Activated naive CD8-positive, alpha-beta T cell (primary cell): ENCODE data around the gene ROCK2.

Experiments used
- H3K27ac Mint-ChIP-seq: one replicate; pipeline ENCODE4 v1.8.0; 2021; ENCODE audit warnings: mixed read lengths
- H3K27me3 Mint-ChIP-seq: one replicate; pipeline ENCODE4 v1.8.0; 2021; ENCODE audit warnings: mixed read lengths
- H3K36me3 Mint-ChIP-seq: one replicate; pipeline ENCODE4 v1.8.0; 2021; ENCODE audit warnings: mixed read lengths
- H3K4me1 Mint-ChIP-seq: one replicate; pipeline ENCODE4 v1.8.0; 2021; ENCODE audit warnings: low read depth, mixed read lengths
- H3K4me3 Mint-ChIP-seq: one replicate; pipeline ENCODE4 v1.8.0; 2021; ENCODE audit warnings: mild to moderate bottlenecking, mixed read lengths
- H3K9me3 Mint-ChIP-seq: one replicate; pipeline ENCODE4 v1.8.0; 2021; ENCODE audit warnings: low read depth, mixed read lengths

ROCK2 gene

GRCh38 chr2:11208083-11208482 is 136.4 kb downstream of the ROCK2 start:
- Mint-ChIP-seq H3K4me1 (peaks cover 8% of the 10 kb centered on the region), H3K9me3 (no peaks in the 10 kb centered on the region), H3K4me3 (no peak overlapping the region), H3K27me3 (no peaks in the 10 kb centered on the region), H3K36me3 (peaks cover 9% of the 10 kb centered on the region), H3K27ac (no peak overlapping the region)

GRCh38 chr2:11203480-11203879 is 141.0 kb downstream of the ROCK2 start:
- Mint-ChIP-seq H3K4me1 (peaks cover 8% of the 10 kb centered on the region), H3K27me3 (no peaks in the 10 kb centered on the region), H3K36me3 (peaks cover 2% of the 10 kb centered on the region), H3K4me3 (no peak overlapping the region), H3K27ac (no peak overlapping the region), H3K9me3 (no peaks in the 10 kb centered on the region)

DNA sequence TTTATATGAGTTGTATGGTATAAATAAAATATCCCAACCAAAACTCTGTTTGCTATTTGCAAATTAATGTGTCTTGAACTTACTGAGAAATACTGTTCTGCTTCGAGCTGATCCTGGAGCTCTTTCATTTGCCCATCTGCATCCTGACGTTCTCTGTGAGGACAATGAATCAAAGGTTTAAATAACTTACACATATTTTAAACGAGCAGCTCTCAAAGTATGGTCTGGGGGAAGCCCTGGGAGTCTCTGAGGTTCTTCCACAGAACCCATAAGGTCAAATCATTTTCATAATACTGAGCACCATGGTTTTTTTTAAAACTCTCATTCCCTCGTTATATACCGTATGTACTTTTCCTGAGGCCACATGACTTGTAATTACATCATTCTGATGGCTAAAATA is 142.5 kb downstream of the ROCK2 start:
- Mint-ChIP-seq H3K4me1 (peaks cover 8% of the 10 kb centered on the region), H3K9me3 (no peaks in the 10 kb centered on the region), H3K27ac (no peak overlapping the region), H3K27me3 (no peaks in the 10 kb centered on the region), H3K36me3 (peaks cover 4% of the 10 kb centered on the region), H3K4me3 (no peak overlapping the region)

DNA sequence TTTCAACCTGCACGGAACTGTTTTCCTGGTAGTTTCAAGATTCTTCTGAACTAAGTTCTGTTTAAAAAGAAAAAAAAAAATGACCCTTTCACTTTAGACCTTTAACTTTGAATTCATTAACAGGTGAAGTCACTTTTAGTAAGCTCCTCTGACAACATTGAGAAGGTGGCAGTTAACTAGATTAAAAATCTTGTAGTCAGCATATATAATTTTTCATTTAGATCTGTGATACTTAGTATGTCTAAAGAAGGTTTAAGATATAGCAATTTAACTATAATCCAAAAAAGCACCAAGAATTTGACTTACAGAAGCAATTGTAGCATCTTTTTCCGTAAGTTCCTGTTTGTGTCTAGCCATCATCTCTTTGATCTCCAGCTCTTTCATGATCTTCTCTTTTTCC is 143.8 kb downstream of the ROCK2 start:
- Mint-ChIP-seq H3K9me3 (no peaks in the 10 kb centered on the region), H3K36me3 (peaks cover 8% of the 10 kb centered on the region), H3K4me3 (no peak overlapping the region), H3K27me3 (no peaks in the 10 kb centered on the region), H3K4me1 (peaks cover 8% of the 10 kb centered on the region), H3K27ac (no peak overlapping the region)

DNA sequence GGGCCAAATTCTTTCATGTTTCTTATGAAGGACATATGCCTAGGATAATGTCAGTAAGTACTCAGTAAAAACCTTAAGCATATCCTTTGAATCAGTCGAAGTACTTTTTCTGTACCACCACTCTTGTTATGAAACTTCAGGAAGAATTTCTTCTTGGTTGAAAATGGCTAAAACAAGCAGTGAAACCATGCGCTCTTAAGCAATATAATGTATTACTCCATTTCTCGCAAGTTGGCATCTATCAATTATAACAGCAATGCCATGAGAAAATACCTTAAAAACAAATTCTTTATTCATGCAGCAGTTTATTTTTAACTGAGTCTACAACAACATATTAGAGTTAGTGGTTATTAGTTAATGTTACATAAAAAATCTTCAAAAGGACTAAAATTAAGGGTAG is 148.2 kb downstream of the ROCK2 start:
- H3K27ac Mint-ChIP-seq: no peak overlapping the region
- H3K27me3 Mint-ChIP-seq: no peaks in the 10 kb centered on the region
- H3K4me1 Mint-ChIP-seq: no peaks in the 10 kb centered on the region
- H3K36me3 Mint-ChIP-seq: peaks cover 8% of the 10 kb centered on the region
- no peaks in the 10 kb centered on the region for H3K9me3 Mint-ChIP-seq
- H3K4me3 Mint-ChIP-seq: no peak overlapping the region

GRCh38 chr2:11187731-11188130 is 156.7 kb downstream of the ROCK2 start:
- H3K4me1 Mint-ChIP-seq: no peaks in the 10 kb centered on the region
- H3K4me3 Mint-ChIP-seq: no peak overlapping the region
- H3K27ac Mint-ChIP-seq: no peak overlapping the region
- no peaks in the 10 kb centered on the region for H3K27me3 Mint-ChIP-seq
- no peaks in the 10 kb centered on the region for H3K9me3 Mint-ChIP-seq
- H3K36me3 Mint-ChIP-seq: peaks cover 11% of the 10 kb centered on the region

DNA sequence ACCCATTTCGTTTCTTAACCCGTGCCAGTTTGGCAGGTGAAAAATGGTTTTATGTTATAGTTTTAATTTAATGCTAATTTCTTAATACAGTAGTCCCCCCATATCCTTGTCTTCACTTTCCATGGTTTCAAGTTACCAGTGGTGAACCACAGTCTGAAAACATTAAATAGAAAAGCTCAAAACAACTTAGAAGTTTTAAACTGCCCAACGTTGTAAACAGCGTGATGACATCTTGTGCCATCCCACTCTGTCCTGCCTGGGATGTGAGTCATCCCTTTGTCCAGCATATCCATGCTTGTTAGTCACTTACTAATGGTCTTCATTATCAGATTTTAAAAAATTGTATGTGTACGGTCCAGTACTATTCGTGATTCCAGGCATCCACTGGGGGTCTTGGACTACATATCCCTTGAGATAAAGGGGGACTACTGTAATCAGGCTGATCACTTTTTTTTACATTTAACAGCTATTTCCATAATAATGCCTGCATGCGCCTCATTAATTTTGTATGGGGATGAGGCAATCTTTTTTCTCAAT is 157.3 kb downstream of the ROCK2 start:
- Mint-ChIP-seq H3K4me3 (no peak overlapping the region), H3K27me3 (no peaks in the 10 kb centered on the region), H3K4me1 (no peaks in the 10 kb centered on the region), H3K36me3 (peaks cover 11% of the 10 kb centered on the region), H3K9me3 (no peaks in the 10 kb centered on the region), H3K27ac (no peak overlapping the region)

GRCh38 chr2:11186145-11186544 is 158.3 kb downstream of the ROCK2 start:
- H3K27me3 Mint-ChIP-seq: no peaks in the 10 kb centered on the region
- H3K27ac Mint-ChIP-seq: no peak overlapping the region
- no peak overlapping the region for H3K4me3 Mint-ChIP-seq
- peaks cover 11% of the 10 kb centered on the region for H3K36me3 Mint-ChIP-seq
- no peaks in the 10 kb centered on the region for H3K9me3 Mint-ChIP-seq
- H3K4me1 Mint-ChIP-seq: no peaks in the 10 kb centered on the region

GRCh38 chr2:11182951-11183350 is 161.5 kb downstream of the ROCK2 start:
- Mint-ChIP-seq H3K4me1 (no peaks in the 10 kb centered on the region), H3K4me3 (no peak overlapping the region), H3K9me3 (no peaks in the 10 kb centered on the region), H3K27ac (no peak overlapping the region), H3K27me3 (no peaks in the 10 kb centered on the region), H3K36me3 (peaks cover 3% of the 10 kb centered on the region)

DNA sequence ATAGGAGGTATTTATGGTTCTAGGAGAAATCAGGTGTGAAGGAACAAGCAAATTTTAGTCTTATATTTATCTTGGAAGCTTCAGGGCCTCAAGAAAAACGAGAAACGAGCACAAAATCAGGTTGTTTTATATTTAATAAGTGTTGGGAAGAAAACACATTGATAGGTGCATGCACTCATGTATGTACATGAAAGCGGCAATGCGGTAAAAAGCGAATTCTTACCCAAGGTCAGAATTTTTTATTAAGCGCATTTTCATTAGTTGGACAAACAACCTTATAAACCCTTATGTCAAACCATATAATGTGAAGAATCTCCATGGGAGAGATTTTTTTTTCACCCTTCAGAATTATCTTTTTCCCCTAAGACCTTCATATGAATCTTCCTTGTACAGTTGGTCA is 163.8 kb downstream of the ROCK2 start:
- Mint-ChIP-seq H3K4me1 (peaks cover 3% of the 10 kb centered on the region), H3K27ac (no peak overlapping the region), H3K4me3 (no peak overlapping the region), H3K36me3 (peaks cover 2% of the 10 kb centered on the region), H3K9me3 (no peaks in the 10 kb centered on the region), H3K27me3 (no peaks in the 10 kb centered on the region)

DNA sequence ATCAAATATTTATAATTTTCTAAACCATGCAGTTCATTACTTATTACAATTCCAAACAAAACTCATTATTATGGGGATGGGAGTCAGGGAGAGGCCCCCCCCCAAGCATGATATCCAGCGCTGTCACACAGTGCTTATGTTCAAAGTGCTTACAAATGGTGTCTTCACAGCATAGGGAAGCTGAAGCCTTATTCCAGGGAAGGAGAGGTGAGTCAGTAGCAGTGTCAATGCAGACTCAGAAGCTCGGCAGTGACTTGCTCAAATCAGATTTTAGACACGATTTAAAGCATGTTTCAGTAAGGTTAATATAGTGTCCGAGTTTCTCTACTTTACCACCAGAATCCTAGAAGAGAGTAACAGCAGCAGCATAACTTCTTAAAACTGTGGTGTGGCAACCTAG is 164.5 kb downstream of the ROCK2 start:
- Mint-ChIP-seq H3K4me3 (no peak overlapping the region), H3K27ac (no peak overlapping the region), H3K36me3 (peaks cover 2% of the 10 kb centered on the region), H3K9me3 (no peaks in the 10 kb centered on the region), H3K27me3 (no peaks in the 10 kb centered on the region), H3K4me1 (peaks cover 11% of the 10 kb centered on the region)

DNA sequence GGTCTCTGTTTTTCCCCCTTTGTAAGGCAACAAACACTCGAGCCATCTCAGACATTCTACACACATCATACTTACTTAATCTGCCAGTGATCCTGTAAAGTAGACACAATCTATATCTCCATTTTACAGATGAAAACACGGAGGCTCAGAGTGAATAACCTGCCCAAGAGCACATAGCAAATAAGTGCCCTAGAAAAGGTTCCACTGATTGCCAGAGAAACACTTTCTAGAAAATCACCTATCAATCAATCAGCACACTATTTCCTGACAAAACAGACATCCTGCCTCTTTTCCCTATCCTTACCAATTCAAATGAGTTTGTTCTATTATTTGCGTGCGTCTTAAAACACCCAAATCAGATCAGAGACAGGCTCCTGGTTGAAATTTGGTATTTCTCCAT is 165.2 kb downstream of the ROCK2 start:
- H3K27ac Mint-ChIP-seq: no peak overlapping the region
- no peaks in the 10 kb centered on the region for H3K27me3 Mint-ChIP-seq
- H3K9me3 Mint-ChIP-seq: no peaks in the 10 kb centered on the region
- H3K4me1 Mint-ChIP-seq: peaks cover 11% of the 10 kb centered on the region
- no peak overlapping the region for H3K4me3 Mint-ChIP-seq
- H3K36me3 Mint-ChIP-seq: peaks cover 2% of the 10 kb centered on the region

DNA sequence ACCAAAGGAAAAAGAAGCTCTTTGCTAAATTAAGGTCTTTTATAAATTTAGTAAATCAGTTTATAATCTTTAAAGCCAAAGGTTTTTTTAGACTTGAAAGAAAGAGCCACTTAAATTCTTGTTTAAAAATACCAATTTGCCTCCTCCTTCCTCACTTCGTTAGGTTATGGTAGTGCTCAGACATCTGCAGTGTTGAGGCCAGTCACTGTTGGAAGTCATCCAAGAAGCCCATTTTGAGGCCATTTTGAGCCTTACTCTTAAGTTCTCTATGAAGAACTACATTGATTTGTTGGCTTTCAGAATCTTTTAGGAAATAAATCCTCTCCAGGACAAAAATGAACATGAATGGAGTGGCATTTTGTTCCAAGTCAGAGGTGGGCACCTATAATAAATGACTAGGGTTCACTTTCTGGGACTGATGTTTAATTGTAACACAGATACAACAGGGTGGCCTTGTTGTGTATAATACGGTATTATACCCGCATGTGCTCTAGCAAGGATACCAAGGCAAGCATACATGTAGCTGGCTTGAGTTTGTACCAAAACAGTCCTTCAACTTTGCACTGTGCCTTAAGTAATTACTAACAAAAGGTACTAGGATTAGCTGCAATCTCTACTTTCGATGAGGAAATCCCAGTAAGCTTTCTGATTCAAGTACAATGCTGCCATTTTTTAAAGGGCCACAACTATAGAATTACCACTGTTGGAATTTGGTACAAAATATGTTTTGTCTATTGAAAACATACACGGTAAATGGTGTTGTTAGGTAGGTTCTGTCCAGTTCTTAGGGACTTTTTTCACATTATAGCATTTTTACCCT is 166.4 kb downstream of the ROCK2 start:
- Mint-ChIP-seq H3K27ac (no peak overlapping the region), H3K9me3 (no peaks in the 10 kb centered on the region), H3K27me3 (no peaks in the 10 kb centered on the region), H3K36me3 (peaks cover 2% of the 10 kb centered on the region), H3K4me3 (no peak overlapping the region), H3K4me1 (peaks cover 11% of the 10 kb centered on the region)

DNA sequence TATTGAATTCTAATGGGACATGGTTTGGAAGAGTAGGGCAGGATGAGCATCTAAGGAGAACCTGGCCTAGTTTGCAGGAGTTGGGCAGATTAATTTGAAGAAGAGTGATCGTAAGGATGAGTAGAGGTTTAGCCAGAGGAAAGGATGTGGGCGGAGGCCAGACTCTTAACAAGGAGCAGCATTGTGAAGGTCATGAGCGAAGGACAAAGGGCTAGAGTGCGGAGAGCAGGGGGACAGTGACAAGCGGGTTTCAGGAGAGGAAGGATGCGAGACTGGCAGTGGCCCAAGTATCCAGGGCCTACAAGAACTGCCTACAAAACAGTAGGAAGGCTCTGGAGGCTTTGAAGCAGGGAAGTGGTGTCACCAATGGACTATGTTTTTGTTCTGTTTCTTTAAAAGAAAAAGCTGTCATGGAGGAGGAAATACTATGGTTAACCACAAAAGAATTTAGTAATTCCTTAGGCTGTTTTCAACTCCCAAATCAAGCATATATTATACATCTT is 169.1 kb downstream of the ROCK2 start:
- peak overlapping the region; percentile 28 for H3K27ac Mint-ChIP-seq
- H3K36me3 Mint-ChIP-seq: peaks cover 2% of the 10 kb centered on the region
- no peaks in the 10 kb centered on the region for H3K9me3 Mint-ChIP-seq
- peak overlapping the region; percentile 4 for H3K4me3 Mint-ChIP-seq
- no peaks in the 10 kb centered on the region for H3K27me3 Mint-ChIP-seq
- peaks cover 11% of the 10 kb centered on the region for H3K4me1 Mint-ChIP-seq

GRCh38 chr2:11174222-11174621 is 170.2 kb downstream of the ROCK2 start:
- Mint-ChIP-seq H3K4me1 (peaks cover 11% of the 10 kb centered on the region), H3K36me3 (peaks cover 2% of the 10 kb centered on the region), H3K4me3 (no peak overlapping the region), H3K27me3 (no peaks in the 10 kb centered on the region), H3K9me3 (no peaks in the 10 kb centered on the region), H3K27ac (no peak overlapping the region)

DNA sequence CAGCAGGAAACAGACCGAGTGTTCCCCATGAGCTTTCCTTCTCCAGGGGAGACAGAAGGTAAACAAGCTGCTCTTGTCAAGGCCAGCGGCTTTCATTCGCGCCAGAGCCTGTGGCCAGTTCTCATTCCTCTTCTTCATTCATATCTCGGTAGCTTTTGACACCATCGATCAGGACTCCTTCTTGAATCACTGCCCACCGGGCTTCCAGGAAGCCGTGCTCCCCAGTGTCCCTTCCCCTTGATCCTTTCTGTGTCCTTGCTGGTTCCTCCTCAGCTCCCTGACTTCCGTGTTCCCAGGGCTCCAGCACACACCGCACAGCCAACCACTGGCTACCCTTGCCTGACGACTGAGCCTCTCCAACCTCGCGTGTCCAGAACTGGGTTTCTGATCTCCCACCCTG is 175.1 kb downstream of the ROCK2 start:
- Mint-ChIP-seq H3K4me3 (no peak overlapping the region), H3K27ac (no peak overlapping the region), H3K36me3 (peaks cover 2% of the 10 kb centered on the region), H3K9me3 (no peaks in the 10 kb centered on the region), H3K4me1 (no peaks in the 10 kb centered on the region), H3K27me3 (no peaks in the 10 kb centered on the region)
